Cortex of kidney (tissue), 1 donor: ENCODE data around the gene WASF3.

Experiments used
- DNase-seq: peaks from one replicate; lab custom pipeline; 2025; lab: John Stamatoyannopoulos, UW

WASF3 gene

GRCh38 chr13:26548205-26548765 lies 9.2 kb upstream of the WASF3 start:
- no peak for DNase-seq

GRCh38 chr13:26549713-26550112 lies 7.8 kb upstream of the WASF3 start:
- no peak for DNase-seq

GRCh38 chr13:26551255-26551860 lies 6.1 kb upstream of the WASF3 start:
- DNase-seq = no peak

GRCh38 chr13:26555413-26555812 lies 2.1 kb upstream of the WASF3 start:
- no peak for DNase-seq

GRCh38 chr13:26557051-26557392 lies 461 bp upstream of the WASF3 start:
- DNase-seq = no peak

GRCh38 chr13:26558074-26558805 lies 757 bp downstream of the WASF3 start:
- no peak for DNase-seq

- DNase-seq = no peak
These were observed 1.5 kb downstream of the WASF3 start for GRCh38 chr13:26558987-26559386.

GRCh38 chr13:26560456-26560855 lies 3.0 kb downstream of the WASF3 start:
- no peak for DNase-seq

GRCh38 chr13:26561067-26561466 lies 3.6 kb downstream of the WASF3 start:
- DNase-seq = no peak

GRCh38 chr13:26561651-26562511 lies 4.4 kb downstream of the WASF3 start:
- no peak for DNase-seq

GRCh38 chr13:26562512-26562890 lies 5.0 kb downstream of the WASF3 start:
- DNase-seq = no peak

- DNase-seq = no peak
These were observed 6.2 kb downstream of the WASF3 start for GRCh38 chr13:26563713-26564112.

GRCh38 chr13:26568132-26568815 lies 10.8 kb downstream of the WASF3 start:
- DNase-seq = no peak

- no peak for DNase-seq
These were observed 14.0 kb downstream of the WASF3 start for GRCh38 chr13:26571518-26571917.

- DNase-seq = no peak
These were observed 17.8 kb downstream of the WASF3 start for GRCh38 chr13:26575244-26575643.

GRCh38 chr13:26579580-26579979 lies 22.1 kb downstream of the WASF3 start:
- DNase-seq = no peak

- no peak for DNase-seq
These were observed 26.2 kb downstream of the WASF3 start for GRCh38 chr13:26583662-26584061.

- DNase-seq = no peak
These were observed 27.2 kb downstream of the WASF3 start for GRCh38 chr13:26584713-26585112.

- DNase-seq = no peak
These were observed 27.7 kb downstream of the WASF3 start for GRCh38 chr13:26585136-26585535.

- no peak for DNase-seq
These were observed 29.8 kb downstream of the WASF3 start for GRCh38 chr13:26587251-26587650.

- DNase-seq = no peak
These were observed 31.7 kb downstream of the WASF3 start for GRCh38 chr13:26589226-26589625.

- no peak for DNase-seq
These were observed 32.3 kb downstream of the WASF3 start for GRCh38 chr13:26589754-26590153.
